G401.6 (cell line): ENCODE measurements around the gene AKAP13.
"Not testable (repeated sequence)": the region's sequence is repeated elsewhere in the genome, so short reads cannot be mapped to it uniquely, and the experiment has no call there.

Experiments
- FAIRE-seq: peaks from 2 replicates; lab custom pipeline; 2012; peaks lifted over from hg19 to GRCh38; lab: Jason Lieb, UNC

AKAP13 gene

GRCh38 chr15:85350395-85350794 lies 30.0 kb upstream of the AKAP13 start:
- FAIRE-seq, result no peak

- not testable (repeated sequence) for FAIRE-seq
Measured at GRCh38 chr15:85351501-85351900, 28.9 kb upstream of the AKAP13 start.

GRCh38 chr15:85351965-85352364 lies 28.4 kb upstream of the AKAP13 start:
- no peak for FAIRE-seq

GRCh38 chr15:85353516-85353915 lies 26.9 kb upstream of the AKAP13 start:
- no peak for FAIRE-seq

- FAIRE-seq, result peak; percentile 55
Measured at GRCh38 chr15:85354461-85354860, 25.9 kb upstream of the AKAP13 start.

- no peak for FAIRE-seq
Measured at GRCh38 chr15:85354948-85355347, 25.5 kb upstream of the AKAP13 start.

GRCh38 chr15:85356276-85356675 lies 24.1 kb upstream of the AKAP13 start:
- FAIRE-seq, result no peak

- FAIRE-seq, result no peak
Measured at GRCh38 chr15:85361323-85361722, 19.1 kb upstream of the AKAP13 start.

- FAIRE-seq, result no peak
Measured at GRCh38 chr15:85362436-85363081, 17.8 kb upstream of the AKAP13 start.

GRCh38 chr15:85365980-85366379 lies 14.4 kb upstream of the AKAP13 start:
- FAIRE-seq, result no peak

GRCh38 chr15:85367741-85368140 lies 12.7 kb upstream of the AKAP13 start:
- no peak for FAIRE-seq

- no peak for FAIRE-seq
Measured at GRCh38 chr15:85374831-85375230, 5.6 kb upstream of the AKAP13 start.

GRCh38 chr15:85377269-85377668 lies 3.1 kb upstream of the AKAP13 start:
- no peak for FAIRE-seq

GRCh38 chr15:85377986-85378385 lies 2.4 kb upstream of the AKAP13 start:
- FAIRE-seq, result no peak

- FAIRE-seq, result no peak
Measured at GRCh38 chr15:85379403-85380131, 836 bp upstream of the AKAP13 start.

- no peak for FAIRE-seq
Measured at GRCh38 chr15:85380812-85381642, 624 bp downstream of the AKAP13 start.

GRCh38 chr15:85381850-85382751 lies 1.7 kb downstream of the AKAP13 start:
- FAIRE-seq, result no peak

- no peak for FAIRE-seq
Measured at GRCh38 chr15:85382942-85383341, 2.5 kb downstream of the AKAP13 start.

GRCh38 chr15:85383470-85384148 lies 3.2 kb downstream of the AKAP13 start:
- FAIRE-seq, result no peak

- FAIRE-seq, result no peak
Measured at GRCh38 chr15:85386261-85386660, 5.9 kb downstream of the AKAP13 start.

- no peak for FAIRE-seq
Measured at GRCh38 chr15:85388566-85389305, 8.3 kb downstream of the AKAP13 start.
